Fibroblast of lung (primary cell): ENCODE data around the gene MS4A6E. TPM values are rescaled to one million over a fixed set of nuclear protein-coding genes. Genes with fewer than 3 reads are reported as not detected.

Experiments used
- DNase-seq, 2 donors: peaks; one replicate each; pipeline versions ENCODE4 v3.0.0 to v3.0.0-alpha.2; 2010; ENCODE audit warnings: low read depth in 2 of 2
- H2AFZ ChIP-seq: 2 replicates; pipeline ENCODE4 v1.5.1; 2012; ENCODE audit warnings: low read length, control low read depth, inconsistent platforms
- H3K27ac ChIP-seq: 2 replicates; pipeline ENCODE4 v1.5.1; 2011; ENCODE audit warnings: low read length, control low read depth; ENCODE audit not compliant: insufficient read depth
- H3K27me3 ChIP-seq: 2 replicates; pipeline ENCODE4 v1.5.1; 2011; ENCODE audit warnings: mild to moderate bottlenecking, low read length; ENCODE audit not compliant: control insufficient read depth, insufficient read depth
- H3K36me3 ChIP-seq: 2 replicates; pipeline ENCODE4 v1.5.1; 2011; ENCODE audit warnings: low read length; ENCODE audit not compliant: control insufficient read depth, insufficient read depth
- H3K4me1 ChIP-seq: 2 replicates; pipeline ENCODE4 v1.5.1; 2011; ENCODE audit warnings: low read length; ENCODE audit not compliant: control insufficient read depth, insufficient read depth; ENCODE audit errors: extremely low read depth
- H3K4me2 ChIP-seq: 2 replicates; pipeline ENCODE4 v1.5.1; 2011; ENCODE audit warnings: low read length, control low read depth; ENCODE audit not compliant: insufficient read depth; ENCODE audit errors: extremely low read depth
- H3K4me3 ChIP-seq, 4 experiments: fragments of 200-600 bp in 1 of 4; sonication (generic) in 1 of 4; replicated peaks in 1 of 4; 2 replicates each; pipeline ENCODE4 v1.5.1; 2011 to 2016; ENCODE audit warnings: low read length in 4 of 4, low read depth in 3 of 4, mild to moderate bottlenecking in 3 of 4, control low read depth in 2 of 4, inconsistent platforms in 1 of 4, mixed read lengths in 1 of 4; ENCODE audit not compliant: insufficient read depth in 1 of 4; ENCODE audit errors: control extremely low read depth in 1 of 4
- H3K79me2 ChIP-seq: 2 replicates; pipeline ENCODE4 v1.5.1; 2012; ENCODE audit warnings: mild to moderate bottlenecking, low read length, inconsistent platforms; ENCODE audit not compliant: control insufficient read depth, insufficient read depth
- H3K9ac ChIP-seq: 2 replicates; pipeline ENCODE4 v1.5.1; 2011; ENCODE audit warnings: mild to moderate bottlenecking, low read length, control low read depth; ENCODE audit not compliant: insufficient read depth
- H3K9me3 ChIP-seq: 2 replicates; pipeline ENCODE4 v1.5.1; 2012; ENCODE audit warnings: low read depth, low read length; ENCODE audit not compliant: control insufficient read depth, insufficient read depth
- H4K20me1 ChIP-seq: 2 replicates; pipeline ENCODE4 v1.5.1; 2011; ENCODE audit warnings: low read length; ENCODE audit not compliant: control insufficient read depth, insufficient read depth; ENCODE audit errors: extremely low read depth
- CTCF ChIP-seq, 2 donors: IDR thresholded peaks in 1 of 2; conservative IDR thresholded peaks in 1 of 2; 1 replicate in 1 of 2; 2 replicates in 1 of 2; pipeline ENCODE4 v1.5.1; 2011 to 2012; ENCODE audit warnings: low read length in 2 of 2, control low read depth in 1 of 2, inconsistent platforms in 1 of 2, low read depth in 1 of 2, mild to moderate bottlenecking in 1 of 2
- EZH2 ChIP-seq: IDR thresholded peaks from 2 replicates; pipeline ENCODE4 v1.5.1; 2012; ENCODE audit warnings: low read length, control low read depth, mild to moderate bottlenecking; ENCODE audit errors: missing control alignments
- polyA plus RNA-seq, 2 donors: library from polyadenylated mRNA; depleted of rRNA in 1 of 2; stranded (reverse) in 1 of 2; unstranded in 1 of 2; fragments of >200 nt; gene quantifications; 2 replicates each; pipeline ENCODE4 v1.2.1, GENCODE V29; 2011 to 2012; ENCODE audit warnings: missing spikeins in 1 of 2
- total RNA-seq: library from RNA; depleted of rRNA; stranded (reverse); fragments of >200 nt; gene quantifications from 2 replicates; pipeline ENCODE4 v1.2.1, GENCODE V29; 2014

The MS4A6E gene
- total and polyA plus RNA-seq, 2 donors (not counting 1 experiment from before 2014, with no cell fraction given) = not detected

- no peak for DNase-seq
- Histone ChIP-seq H3K9ac (no peak overlapping the region), H3K4me2 (no peak overlapping the region), H3K27ac (no peak overlapping the region), H2AFZ (no peak overlapping the region), H3K27me3 (no peaks in the 10 kb centered on the region), H4K20me1 (no peaks in the 10 kb centered on the region), H3K4me1 (no peaks in the 10 kb centered on the region), H3K4me3 (no peak overlapping the region), H3K9me3 (no peaks in the 10 kb centered on the region), H3K79me2 (no peaks in the 10 kb centered on the region), H3K36me3 (no peaks in the 10 kb centered on the region)
- no peak for TF ChIP-seq CTCF (conservative IDR thresholded peaks at IDR 0.05 in 1 of 2, IDR thresholded peaks at IDR 0.05 in 1 of 2; ENCODE audit: low read depth in 1 of 2, low read length in 2 of 2)
- TF ChIP-seq EZH2 = no peak
Observed at GRCh38 chr11:60328460-60328859, 1.4 kb downstream of the MS4A6E start.

GRCh38 chr11:60332846-60333245 is 5.8 kb downstream of the MS4A6E start:
- TF ChIP-seq EZH2 (no peak), CTCF (conservative IDR thresholded peaks at IDR 0.05 in 1 of 2, IDR thresholded peaks at IDR 0.05 in 1 of 2; ENCODE audit: low read depth in 1 of 2, low read length in 2 of 2) (no peak)
- no peak overlapping the region for H3K27ac ChIP-seq
- no peaks in the 10 kb centered on the region for H4K20me1 ChIP-seq
- no peak overlapping the region for H3K4me2 ChIP-seq
- no peak overlapping the region for H2AFZ ChIP-seq
- H3K9me3 ChIP-seq = no peaks in the 10 kb centered on the region
- H3K4me1 ChIP-seq = no peaks in the 10 kb centered on the region
- H3K9ac ChIP-seq = no peak overlapping the region
- H3K36me3 ChIP-seq = no peaks in the 10 kb centered on the region
- H3K79me2 ChIP-seq = no peaks in the 10 kb centered on the region
- H3K4me3 ChIP-seq = no peak overlapping the region
- no peaks in the 10 kb centered on the region for H3K27me3 ChIP-seq
- DNase-seq = no peak

GRCh38 chr11:60334005-60334620 is 7.1 kb downstream of the MS4A6E start:
- H3K9ac ChIP-seq = no peak overlapping the region
- H3K27me3 ChIP-seq = no peaks in the 10 kb centered on the region
- H3K27ac ChIP-seq = no peak overlapping the region
- no peaks in the 10 kb centered on the region for H4K20me1 ChIP-seq
- peak; percentile 3 to 8 for DNase-seq
- no peaks in the 10 kb centered on the region for H3K79me2 ChIP-seq
- no peaks in the 10 kb centered on the region for H3K36me3 ChIP-seq
- no peak overlapping the region for H2AFZ ChIP-seq
- no peak overlapping the region for H3K4me3 ChIP-seq
- no peaks in the 10 kb centered on the region for H3K9me3 ChIP-seq
- TF ChIP-seq CTCF (conservative IDR thresholded peaks at IDR 0.05 in 1 of 2, IDR thresholded peaks at IDR 0.05 in 1 of 2; ENCODE audit: low read depth in 1 of 2, low read length in 2 of 2) = peak; percentile 53 to 63
- no peak for TF ChIP-seq EZH2
- H3K4me2 ChIP-seq = no peak overlapping the region
- no peaks in the 10 kb centered on the region for H3K4me1 ChIP-seq
